Measurements from ENCODE around the gene ELMOD3.

GRCh38 chr2:85308201-85308600 lies 46.4 kb upstream of the ELMOD3 start:
- no peak for TF ChIP-seq SMAD4 (CRISPR knock-in tag; IDR thresholded peaks at IDR 0.05)
- no peak for TF ChIP-seq ZBTB43 (CRISPR knock-in tag; IDR thresholded peaks at IDR 0.05)
- no peak for TF ChIP-seq NFE2L1 (CRISPR knock-in tag; IDR thresholded peaks at IDR 0.05)
- TF ChIP-seq, protein P1, sequence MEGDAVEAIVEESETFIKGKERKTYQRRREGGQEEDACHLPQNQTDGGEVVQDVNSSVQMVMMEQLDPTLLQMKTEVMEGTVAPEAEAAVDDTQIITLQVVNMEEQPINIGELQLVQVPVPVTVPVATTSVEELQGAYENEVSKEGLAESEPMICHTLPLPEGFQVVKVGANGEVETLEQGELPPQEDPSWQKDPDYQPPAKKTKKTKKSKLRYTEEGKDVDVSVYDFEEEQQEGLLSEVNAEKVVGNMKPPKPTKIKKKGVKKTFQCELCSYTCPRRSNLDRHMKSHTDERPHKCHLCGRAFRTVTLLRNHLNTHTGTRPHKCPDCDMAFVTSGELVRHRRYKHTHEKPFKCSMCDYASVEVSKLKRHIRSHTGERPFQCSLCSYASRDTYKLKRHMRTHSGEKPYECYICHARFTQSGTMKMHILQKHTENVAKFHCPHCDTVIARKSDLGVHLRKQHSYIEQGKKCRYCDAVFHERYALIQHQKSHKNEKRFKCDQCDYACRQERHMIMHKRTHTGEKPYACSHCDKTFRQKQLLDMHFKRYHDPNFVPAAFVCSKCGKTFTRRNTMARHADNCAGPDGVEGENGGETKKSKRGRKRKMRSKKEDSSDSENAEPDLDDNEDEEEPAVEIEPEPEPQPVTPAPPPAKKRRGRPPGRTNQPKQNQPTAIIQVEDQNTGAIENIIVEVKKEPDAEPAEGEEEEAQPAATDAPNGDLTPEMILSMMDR (IDR thresholded peaks at IDR 0.05) = no peak
- TF ChIP-seq ZNF423 (CRISPR knock-in tag; IDR thresholded peaks at IDR 0.05) = no peak
- TF ChIP-seq, protein P2, sequence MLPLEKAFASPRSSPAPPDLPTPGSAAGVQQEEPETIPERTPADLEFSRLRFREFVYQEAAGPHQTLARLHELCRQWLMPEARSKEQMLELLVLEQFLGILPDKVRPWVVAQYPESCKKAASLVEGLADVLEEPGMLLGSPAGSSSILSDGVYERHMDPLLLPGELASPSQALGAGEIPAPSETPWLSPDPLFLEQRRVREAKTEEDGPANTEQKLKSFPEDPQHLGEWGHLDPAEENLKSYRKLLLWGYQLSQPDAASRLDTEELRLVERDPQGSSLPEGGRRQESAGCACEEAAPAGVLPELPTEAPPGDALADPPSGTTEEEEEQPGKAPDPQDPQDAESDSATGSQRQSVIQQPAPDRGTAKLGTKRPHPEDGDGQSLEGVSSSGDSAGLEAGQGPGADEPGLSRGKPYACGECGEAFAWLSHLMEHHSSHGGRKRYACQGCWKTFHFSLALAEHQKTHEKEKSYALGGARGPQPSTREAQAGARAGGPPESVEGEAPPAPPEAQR (CRISPR knock-in tag; IDR thresholded peaks at IDR 0.05) = no peak
- no peak for TF ChIP-seq ZNF138 (CRISPR knock-in tag; conservative IDR thresholded peaks at IDR 0.05)
- no peak for TF ChIP-seq USF2 (CRISPR knock-in tag; IDR thresholded peaks at IDR 0.05)
- TF ChIP-seq ATF6 (CRISPR knock-in tag; IDR thresholded peaks at IDR 0.05) = no peak
- TF ChIP-seq ELF4 (CRISPR knock-in tag; IDR thresholded peaks at IDR 0.05; ENCODE audit: low read depth) = no peak
- TF ChIP-seq NFYB (CRISPR knock-in tag; conservative IDR thresholded peaks at IDR 0.05; ENCODE audit: low read depth) = no peak
- TF ChIP-seq, protein P3, sequence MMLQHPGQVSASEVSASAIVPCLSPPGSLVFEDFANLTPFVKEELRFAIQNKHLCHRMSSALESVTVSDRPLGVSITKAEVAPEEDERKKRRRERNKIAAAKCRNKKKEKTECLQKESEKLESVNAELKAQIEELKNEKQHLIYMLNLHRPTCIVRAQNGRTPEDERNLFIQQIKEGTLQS (CRISPR knock-in tag; conservative IDR thresholded peaks at IDR 0.05) = no peak
- no peak for TF ChIP-seq ZNF232 (CRISPR knock-in tag; IDR thresholded peaks at IDR 0.05)
- TF ChIP-seq ATF2 (CRISPR knock-in tag; IDR thresholded peaks at IDR 0.05; ENCODE audit: borderline replicate concordance, low read depth) = no peak
